Measurements from ENCODE around the gene ZBTB46.
"Not testable (repeated sequence)": the region's sequence is repeated elsewhere in the genome, so short reads cannot be mapped to it uniquely, and the experiment has no call there.

Gene ZBTB46

GRCh38 chr20:63732118-63733095 lies 98.7 kb downstream of the ZBTB46 start:
- DNase-seq: no peak

- DNase-seq: no peak
Observed at GRCh38 chr20:63731410-63731809, 99.7 kb downstream of the ZBTB46 start.

DNA sequence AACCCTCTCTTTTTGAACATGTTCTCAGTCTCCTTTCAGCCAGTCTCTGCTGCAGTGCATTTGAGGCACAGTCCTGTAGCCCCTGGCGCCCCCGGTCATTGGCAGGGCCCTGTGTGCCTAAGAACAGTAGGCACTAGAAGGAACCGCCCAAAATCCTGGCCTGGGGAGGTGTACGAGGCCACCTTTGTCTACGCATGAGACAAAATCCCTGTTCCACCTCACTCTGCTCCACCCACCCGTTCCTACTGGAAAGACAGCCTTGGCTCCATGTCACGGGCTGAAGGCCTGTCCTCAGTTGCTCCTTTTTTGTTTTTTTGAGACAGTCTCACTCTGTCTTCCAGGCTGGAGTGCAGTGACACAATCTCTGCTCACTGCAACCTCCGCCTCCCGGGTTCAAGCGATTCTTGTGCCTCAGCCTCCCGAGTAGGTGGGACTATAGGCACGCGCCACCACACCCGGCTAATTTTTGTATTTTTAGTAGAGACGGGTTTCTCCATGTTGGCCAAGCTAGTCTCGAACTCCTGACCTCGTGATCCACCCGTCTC lies 100.8 kb downstream of the ZBTB46 start:
- not testable (repeated sequence) for DNase-seq

- DNase-seq: not testable (repeated sequence)
Observed at GRCh38 chr20:63722967-63723622, 108.0 kb downstream of the ZBTB46 start.

- DNase-seq: no peak
Observed at GRCh38 chr20:63718996-63719395, 112.1 kb downstream of the ZBTB46 start.

- no peak for DNase-seq
Observed at GRCh38 chr20:63714858-63715257, 116.2 kb downstream of the ZBTB46 start.

- DNase-seq: no peak
Observed at GRCh38 chr20:63712191-63712590, 118.9 kb downstream of the ZBTB46 start.

GRCh38 chr20:63711085-63711645 lies 119.9 kb downstream of the ZBTB46 start:
- no peak for DNase-seq

DNA sequence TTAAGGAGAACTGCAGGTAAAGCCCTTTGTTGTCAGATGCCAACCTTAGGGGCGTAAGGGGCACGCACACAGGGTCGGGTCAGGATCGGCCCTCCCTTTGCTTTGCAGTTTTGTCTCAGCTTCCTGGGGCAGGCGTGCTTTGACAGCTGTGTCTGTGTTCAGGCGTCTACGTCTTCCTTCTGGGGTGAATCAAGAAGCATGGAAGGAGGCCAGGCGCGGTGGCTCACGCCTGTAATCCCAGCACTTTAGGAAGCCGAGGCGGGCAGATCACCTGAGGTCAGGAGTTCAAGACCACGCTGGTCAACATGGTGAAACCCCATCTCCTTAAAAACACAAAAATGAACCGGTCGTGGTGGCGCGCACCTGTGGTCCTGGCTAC lies 121.9 kb downstream of the ZBTB46 start:
- DNase-seq: no peak

- no peak for DNase-seq
Observed at GRCh38 chr20:63708301-63709148, 122.5 kb downstream of the ZBTB46 start.

DNA sequence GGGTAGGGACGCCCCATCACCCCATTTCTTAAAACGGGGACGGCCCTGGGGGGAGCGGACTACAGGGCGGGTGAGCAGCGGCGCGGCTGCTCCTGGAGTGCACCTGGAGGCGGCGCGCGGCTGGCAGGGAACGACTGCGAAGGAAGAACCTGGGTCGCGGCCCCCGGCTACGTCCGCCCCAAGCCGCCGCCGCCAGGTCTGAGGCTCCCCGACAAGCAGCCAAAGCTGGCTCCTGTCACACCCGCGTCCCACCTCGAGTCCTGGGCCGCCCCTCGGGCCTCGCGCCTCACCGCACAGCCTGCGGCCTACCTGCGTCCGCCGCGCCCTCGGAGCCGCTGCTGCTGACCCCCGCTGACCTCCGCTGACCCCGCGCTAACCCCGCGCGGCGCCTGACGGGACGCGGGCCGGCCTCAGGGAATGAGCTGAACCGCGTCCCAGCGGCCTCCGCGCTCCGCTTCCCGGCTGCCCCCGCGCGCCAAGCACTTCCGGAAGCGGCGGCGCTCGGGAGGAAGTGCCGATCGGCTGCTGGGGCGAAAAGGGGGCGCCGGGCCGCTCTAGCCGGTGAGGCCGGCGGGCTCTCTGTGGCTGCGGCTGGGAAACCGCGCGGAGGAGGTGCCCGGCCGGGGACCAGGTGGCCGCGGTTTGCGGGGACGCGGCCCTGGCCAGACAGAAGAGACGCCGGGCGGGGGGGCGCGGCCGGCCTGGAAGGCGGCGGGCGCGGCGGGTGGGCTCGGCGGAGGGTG lies 123.3 kb downstream of the ZBTB46 start, which contains the start of the genes ARFRP1 and ZGPAT:
ARFRP1 (minus strand) TSS at position 419 of the 743 bp plus-strand sequence. CDS start 885 bp downstream, outside the sequence.
ZGPAT (plus strand) TSS at position 482 of the 743 bp plus-strand sequence. CDS start 542 bp downstream, outside the sequence.
- peak; percentile 81 to 86 for DNase-seq

DNA sequence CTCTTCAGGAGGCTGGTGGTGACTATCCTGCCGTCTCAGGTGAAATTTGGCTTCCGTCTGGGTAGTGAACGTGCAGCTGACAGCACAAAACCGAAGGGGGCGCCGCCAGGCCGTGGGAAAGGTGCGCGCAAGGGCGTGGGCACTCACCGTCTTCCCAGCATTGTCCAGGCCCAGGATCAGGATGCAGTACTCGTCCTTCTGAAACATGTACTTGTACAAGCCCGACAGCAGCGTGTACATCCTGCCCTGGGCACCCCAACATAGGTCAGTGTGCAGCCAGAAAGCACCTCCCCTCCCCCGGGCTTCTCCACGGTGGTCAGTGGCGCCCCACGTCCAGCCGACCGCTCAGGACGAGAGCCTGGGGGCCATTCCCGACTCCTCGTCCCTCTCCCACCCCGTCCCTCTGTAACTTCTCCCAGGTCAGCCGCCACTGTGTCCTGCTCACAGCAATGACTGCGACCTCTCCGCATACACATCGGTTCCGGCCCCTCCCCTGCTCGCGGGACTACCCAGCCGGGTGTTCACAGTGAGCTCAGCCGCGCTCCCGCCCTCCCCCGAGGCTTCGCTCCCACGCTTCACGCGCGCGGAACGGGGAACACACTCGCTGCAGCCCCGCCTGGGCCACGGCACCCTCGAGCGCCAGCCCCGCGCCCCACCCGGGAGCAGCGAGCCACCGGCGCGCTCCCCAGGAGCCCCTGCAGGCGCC lies 124.1 kb downstream of the ZBTB46 start:
- peak in 1 of 2 experiments; percentile 48 for DNase-seq

DNA sequence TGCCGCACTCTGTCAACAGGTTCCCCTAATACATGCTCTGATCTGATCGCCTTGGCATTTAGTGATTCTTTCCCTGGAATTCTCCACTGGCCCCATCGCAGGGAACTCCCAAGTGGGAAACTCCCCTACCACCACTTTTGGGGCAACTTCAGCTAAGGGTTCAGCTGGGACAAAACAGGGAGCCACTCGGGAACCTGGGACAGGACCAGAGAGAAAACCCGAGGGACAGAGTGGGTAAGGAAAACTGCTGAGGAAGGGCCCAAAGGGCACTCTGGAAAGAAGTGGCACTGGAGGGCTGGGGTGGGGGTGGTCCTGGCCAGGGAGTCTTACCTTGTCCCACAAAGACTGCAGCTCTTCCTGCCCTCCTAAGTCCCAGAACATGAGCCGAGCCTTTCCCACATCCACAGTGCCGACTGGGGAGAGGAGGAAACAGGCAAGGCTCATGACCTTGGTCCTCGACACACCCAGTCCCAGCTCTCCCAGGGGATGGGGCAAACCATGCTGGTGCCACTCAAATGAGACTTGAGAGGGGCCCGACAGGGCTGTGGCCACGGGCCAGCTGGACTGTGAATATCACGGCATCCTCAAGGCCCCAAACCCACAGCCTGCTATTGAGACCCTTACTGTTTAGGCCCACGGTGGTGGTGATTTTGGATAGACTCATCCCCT lies 124.9 kb downstream of the ZBTB46 start:
- DNase-seq: no peak

DNA sequence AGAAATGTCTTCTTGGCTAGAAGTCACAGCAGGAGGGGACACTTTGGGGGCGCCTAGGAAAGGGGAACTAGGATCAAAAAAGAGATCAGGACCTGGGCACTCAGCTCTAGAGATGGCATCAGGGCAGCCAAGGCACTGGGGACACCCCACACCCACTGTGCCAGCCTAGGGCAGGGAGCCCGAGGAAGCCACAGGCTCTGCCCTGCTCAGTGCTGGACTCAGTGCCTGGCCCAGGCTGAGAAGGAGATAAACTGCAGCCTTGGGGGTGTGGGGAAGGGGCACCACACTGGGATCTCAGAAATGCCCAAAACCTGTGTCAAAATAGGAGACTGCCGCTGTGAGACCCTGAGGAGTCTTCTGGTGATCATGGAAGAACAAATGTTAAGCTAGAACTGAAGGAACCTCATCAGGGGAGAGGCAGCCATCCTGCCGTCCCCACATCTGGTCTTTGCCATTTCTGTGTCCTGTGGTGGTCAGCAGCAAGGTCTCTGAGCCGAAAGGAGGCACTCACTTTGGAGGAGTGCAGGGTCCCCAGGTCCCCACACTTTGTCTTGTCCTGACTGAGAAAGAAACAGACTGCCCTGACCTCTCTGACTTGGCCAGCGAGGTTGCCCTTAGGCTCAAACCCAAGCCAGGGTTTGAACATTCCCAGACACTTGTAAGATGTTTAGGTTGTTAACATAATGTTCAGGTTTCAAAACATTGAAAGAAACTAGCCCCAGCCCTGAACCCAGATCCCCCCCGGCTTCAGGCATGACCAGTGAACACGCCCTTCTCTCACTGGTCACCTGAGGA lies 125.6 kb downstream of the ZBTB46 start:
- DNase-seq: no peak

- DNase-seq: no peak
Observed at GRCh38 chr20:63704749-63705117, 126.3 kb downstream of the ZBTB46 start.

DNA sequence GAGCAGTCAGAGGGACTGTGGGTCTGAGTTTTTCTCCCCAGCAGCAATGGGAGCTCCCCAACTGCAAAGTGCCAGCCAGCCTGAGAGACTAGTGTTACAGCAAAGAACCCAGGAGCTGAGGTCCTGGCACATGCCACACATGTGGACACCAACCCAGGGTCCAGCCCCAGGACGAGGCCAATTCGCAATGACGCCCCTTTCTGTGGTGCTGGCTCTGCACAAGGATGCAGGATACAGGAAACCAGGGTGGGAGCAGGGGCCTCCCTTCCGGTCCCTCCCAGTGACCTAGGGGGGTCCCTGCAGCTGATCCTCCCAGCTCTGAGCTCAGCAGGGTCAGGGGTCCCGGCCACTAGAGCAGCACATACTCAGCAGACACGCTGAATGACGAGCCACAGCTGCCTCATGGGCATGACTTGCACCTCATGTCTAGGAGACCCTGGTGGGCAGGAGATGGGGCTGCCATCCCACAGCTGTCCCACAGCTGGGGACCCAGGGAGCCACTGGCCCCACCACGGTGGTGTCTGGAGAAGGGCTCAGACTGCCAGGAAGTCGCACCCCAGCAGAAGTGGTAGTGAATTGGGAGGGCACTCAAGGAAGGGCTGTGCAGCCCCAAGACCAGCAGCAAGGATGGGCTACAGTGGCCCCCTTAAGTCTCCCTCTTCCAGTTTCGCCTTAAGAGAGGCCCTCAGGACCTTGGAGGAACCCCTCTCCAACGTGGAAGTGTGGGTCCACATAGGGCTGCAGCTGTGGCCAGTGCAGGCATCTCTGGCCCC lies 126.9 kb downstream of the ZBTB46 start:
- DNase-seq: no peak

GRCh38 chr20:63703471-63703975 lies 127.5 kb downstream of the ZBTB46 start:
- no peak for DNase-seq

GRCh38 chr20:63702751-63703470 lies 128.2 kb downstream of the ZBTB46 start:
- no peak for DNase-seq

Data from SW 1271 (cell line).